ENCODE results near the gene MAPK1.
"Not testable (repeated sequence)": the region's sequence is repeated elsewhere in the genome, so short reads cannot be mapped to it uniquely, and the experiment has no call there.

MAPK1 gene

GRCh38 chr22:21867528-21868266 is at the start of gene MAPK1:
TSS of gene MAPK1 (minus strand) at chr22:21867645. CDS start at chr22:21867440, 205 bp downstream.
- DNase-seq = peak; percentile 88 to 92

GRCh38 chr22:21916309-21916918 is 49.0 kb upstream of the MAPK1 start:
- no peak for DNase-seq

GRCh38 chr22:21915624-21916308 is 48.3 kb upstream of the MAPK1 start:
- DNase-seq = no peak

- DNase-seq = not testable (repeated sequence)
Measured at GRCh38 chr22:21914033-21914642, 46.7 kb upstream of the MAPK1 start.

- DNase-seq = not testable (repeated sequence)
Measured at GRCh38 chr22:21910367-21910766, 42.9 kb upstream of the MAPK1 start.

- no peak for DNase-seq
Measured at GRCh38 chr22:21909871-21910270, 42.4 kb upstream of the MAPK1 start.

- no peak for DNase-seq
Measured at GRCh38 chr22:21907638-21908522, 40.4 kb upstream of the MAPK1 start.

- DNase-seq = not testable (repeated sequence)
Measured at GRCh38 chr22:21905234-21905633, 37.8 kb upstream of the MAPK1 start.

- no peak for DNase-seq
Measured at GRCh38 chr22:21904250-21904789, 36.9 kb upstream of the MAPK1 start.

GRCh38 chr22:21903283-21903682 is 35.8 kb upstream of the MAPK1 start:
- no peak for DNase-seq

GRCh38 chr22:21902296-21903087 is 35.0 kb upstream of the MAPK1 start:
- DNase-seq = no peak

- DNase-seq = no peak
Measured at GRCh38 chr22:21898354-21898896, 31.0 kb upstream of the MAPK1 start.

GRCh38 chr22:21896951-21897513 is 29.6 kb upstream of the MAPK1 start:
- DNase-seq = no peak

- DNase-seq = not testable (repeated sequence)
Measured at GRCh38 chr22:21896275-21896674, 28.8 kb upstream of the MAPK1 start.

GRCh38 chr22:21894799-21895198 is 27.4 kb upstream of the MAPK1 start:
- DNase-seq = no peak

GRCh38 chr22:21889251-21889990 is 22.0 kb upstream of the MAPK1 start:
- no peak for DNase-seq

GRCh38 chr22:21887841-21888240 is 20.4 kb upstream of the MAPK1 start:
- no peak for DNase-seq

GRCh38 chr22:21883930-21884329 is 16.5 kb upstream of the MAPK1 start:
- DNase-seq = not testable (repeated sequence)

- not testable (repeated sequence) for DNase-seq
Measured at GRCh38 chr22:21882754-21883333, 15.4 kb upstream of the MAPK1 start.
